IMR-90 (cell line): ENCODE data around the gene STX18. TPM values are rescaled to one million over a fixed set of nuclear protein-coding genes. Genes with fewer than 3 reads are reported as not detected.
A peak's percentile ranks its signal among the peaks of the same experiment; 100 is the strongest.

Experiments used
- ATAC-seq: fragments of 200-7000 bp; cut with Tn5 transposase; 2 replicates; pipeline ENCODE4 v1.9.1; 2020; ENCODE audit warnings: low read depth, mild to moderate bottlenecking, moderate library complexity
- BruUV-seq: library from RNA; stranded (reverse); fragments of 400-500 nt; replicated peaks from 2 replicates; lab custom pipeline; 2021; lab: Mats Ljungman, UMichigan
- CTCF ChIA-PET: fragments of 300-600 bp; formaldehyde crosslinking; extraction: SDS; loops from one replicate; lab custom pipeline; 2021; ENCODE audit warnings: antibody characterized with exemption; lab: Yijun Ruan, JAX
- POLR2A ChIA-PET: fragments of 300-600 bp; sonication (Branson Sonifier 250); formaldehyde crosslinking; loops from one replicate; lab custom pipeline; 2022; ENCODE audit warnings: antibody characterized with exemption; ENCODE audit not compliant: unreplicated experiment; lab: Charles Lee
- DNase-seq: peaks from one replicate; pipeline ENCODE4 v3.0.0; 2013
- H2AFZ ChIP-seq: replicated peaks from 2 replicates; pipeline ENCODE3; 2013; ENCODE audit warnings: low read length, mild to moderate bottlenecking; ENCODE audit not compliant: poor library complexity
- H2AK5ac ChIP-seq: 2 replicates; pipeline ENCODE4 v1.6.1; 2013; ENCODE audit warnings: low read depth, low read length, inconsistent platforms
- H2AK9ac ChIP-seq: replicated peaks from 2 replicates; pipeline ENCODE3; 2013; ENCODE audit warnings: mild to moderate bottlenecking, low read depth, low read length, moderate library complexity; ENCODE audit not compliant: poor library complexity
- H2BK120ac ChIP-seq: 2 replicates; pipeline ENCODE4 v1.6.1; 2013; ENCODE audit warnings: low read depth, low read length, inconsistent platforms
- H2BK15ac ChIP-seq: 3 replicates; pipeline ENCODE4 v1.6.1; 2013; ENCODE audit warnings: low read depth, low read length, inconsistent platforms
- H2BK20ac ChIP-seq: 2 replicates; pipeline ENCODE4 v1.6.1; 2013; ENCODE audit warnings: low read depth, mild to moderate bottlenecking, inconsistent platforms, low read length, moderate library complexity
- H2BK5ac ChIP-seq: 2 replicates; pipeline ENCODE4 v1.6.1; 2013; ENCODE audit warnings: mild to moderate bottlenecking, low read depth, low read length, inconsistent platforms; ENCODE audit not compliant: poor library complexity, severe bottlenecking
- H3K14ac ChIP-seq: replicated peaks from 2 replicates; pipeline ENCODE4 v1.6.1; 2013; ENCODE audit warnings: low read depth, low read length, inconsistent platforms
- H3K18ac ChIP-seq: 2 replicates; pipeline ENCODE4 v1.6.1; 2013; ENCODE audit warnings: low read depth, low read length, control low read depth
- H3K23ac ChIP-seq: 2 replicates; pipeline ENCODE4 v1.6.1; 2013; ENCODE audit warnings: low read depth, low read length, inconsistent platforms
- H3K27ac ChIP-seq: 2 replicates; pipeline ENCODE4 v1.5.1; 2013; ENCODE audit warnings: mild to moderate bottlenecking, control low read depth, low read length; ENCODE audit not compliant: insufficient read depth
- H3K27me3 ChIP-seq: 2 replicates; pipeline ENCODE4 v1.6.1; 2013; ENCODE audit warnings: low read length; ENCODE audit not compliant: control insufficient read depth, insufficient read depth
- H3K36me3 ChIP-seq: 2 replicates; pipeline ENCODE4 v1.6.1; 2013; ENCODE audit warnings: low read length, mixed read lengths; ENCODE audit not compliant: control insufficient read depth, insufficient read depth
- H3K4ac ChIP-seq: 2 replicates; pipeline ENCODE4 v1.6.1; 2013; ENCODE audit warnings: low read depth, low read length, inconsistent platforms
- H3K4me1 ChIP-seq: 2 replicates; pipeline ENCODE4 v1.6.1; 2013; ENCODE audit warnings: low read length, mixed read lengths; ENCODE audit not compliant: control insufficient read depth, insufficient read depth
- H3K4me2 ChIP-seq: 2 replicates; pipeline ENCODE4 v1.6.1; 2013; ENCODE audit warnings: low read depth, mild to moderate bottlenecking, control low read depth, low read length, moderate library complexity
- H3K4me3 ChIP-seq: 2 replicates; pipeline ENCODE4 v1.5.1; 2013; ENCODE audit warnings: low read depth, mild to moderate bottlenecking, control low read depth, low read length, moderate library complexity; ENCODE audit not compliant: insufficient read depth
- H3K56ac ChIP-seq: 2 replicates; pipeline ENCODE4 v1.6.1; 2013; ENCODE audit warnings: low read length, inconsistent platforms; ENCODE audit not compliant: insufficient read depth; ENCODE audit errors: extremely low read depth
- H3K79me1 ChIP-seq, 2 experiments: 2 replicates each; pipeline ENCODE4 v1.6.1; 2013; ENCODE audit warnings: low read length in 2 of 2, inconsistent platforms in 1 of 2, low read depth in 1 of 2
- H3K9ac ChIP-seq: 2 replicates; pipeline ENCODE4 v1.6.1; 2013; ENCODE audit warnings: low read depth, low read length, control low read depth
- H3K9me1 ChIP-seq: 2 replicates; pipeline ENCODE4 v1.6.1; 2013; ENCODE audit warnings: low read length, inconsistent platforms; ENCODE audit not compliant: insufficient read depth
- H3K9me3 ChIP-seq: 2 replicates; pipeline ENCODE4 v1.6.1; 2013; ENCODE audit warnings: low read length; ENCODE audit not compliant: control insufficient read depth, insufficient read depth
- H4K20me1 ChIP-seq: 2 replicates; pipeline ENCODE4 v1.6.1; 2013; ENCODE audit warnings: low read length, inconsistent platforms; ENCODE audit not compliant: insufficient read depth
- H4K5ac ChIP-seq: 2 replicates; pipeline ENCODE4 v1.6.1; 2013; ENCODE audit warnings: mild to moderate bottlenecking, low read depth, low read length, control low read depth
- H4K8ac ChIP-seq, 2 experiments: 2 replicates each; pipeline ENCODE4 v1.6.1; 2013; ENCODE audit warnings: low read depth in 2 of 2, low read length in 2 of 2, control low read depth in 1 of 2, inconsistent platforms in 1 of 2
- H4K91ac ChIP-seq: 2 replicates; pipeline ENCODE4 v1.6.1; 2013; ENCODE audit warnings: low read depth, low read length, inconsistent platforms; ENCODE audit not compliant: insufficient read depth
- BHLHE40 ChIP-seq: fragments of 150-350 bp; IDR thresholded peaks from 2 replicates; pipeline ENCODE4 v1.6.1; 2016; ENCODE audit warnings: mild to moderate bottlenecking, low read depth, low read length
- CEBPB ChIP-seq: IDR thresholded peaks from 2 replicates; pipeline ENCODE4 v1.6.1; 2012; ENCODE audit warnings: low read depth, low read length, improper control_type of control experiment
- CHD1 ChIP-seq: IDR thresholded peaks from 2 replicates; pipeline ENCODE4 v1.6.1; 2012; ENCODE audit warnings: low read depth, low read length, improper control_type of control experiment
- FOS ChIP-seq: fragments of 150-350 bp; IDR thresholded peaks from 2 replicates; pipeline ENCODE4 v1.6.1; 2016; ENCODE audit warnings: low read depth, low read length
- MAFK ChIP-seq: IDR thresholded peaks from 2 replicates; pipeline ENCODE4 v1.6.1; 2012; ENCODE audit warnings: low read depth, low read length, improper control_type of control experiment
- MAZ ChIP-seq: IDR thresholded peaks from 2 replicates; pipeline ENCODE4 v1.6.1; 2012; ENCODE audit warnings: low read depth, mild to moderate bottlenecking, low read length, improper control_type of control experiment, moderate library complexity, borderline replicate concordance
- MXI1 ChIP-seq: IDR thresholded peaks from 2 replicates; pipeline ENCODE4 v1.6.1; 2012; ENCODE audit warnings: low read depth, mild to moderate bottlenecking, low read length, moderate library complexity, borderline replicate concordance
- NFE2L2 ChIP-seq: fragments of 150-350 bp; IDR thresholded peaks from 2 replicates; pipeline ENCODE4 v1.6.1; 2016; ENCODE audit warnings: low read depth, mild to moderate bottlenecking, low read length
- POLR2A ChIP-seq: IDR thresholded peaks from 2 replicates; pipeline ENCODE4 v1.6.1; 2012; ENCODE audit warnings: mild to moderate bottlenecking, low read depth, low read length
- RAD21 ChIP-seq: IDR thresholded peaks from 2 replicates; pipeline ENCODE4 v1.6.1; 2012; ENCODE audit warnings: low read length, improper control_type of control experiment
- RCOR1 ChIP-seq: IDR thresholded peaks from 2 replicates; pipeline ENCODE4 v1.6.1; 2012; ENCODE audit warnings: mild to moderate bottlenecking, low read length, improper control_type of control experiment; ENCODE audit not compliant: insufficient replicate concordance
- RFX5 ChIP-seq: IDR thresholded peaks from 2 replicates; pipeline ENCODE4 v1.8.0; 2012; ENCODE audit warnings: low read depth, mild to moderate bottlenecking, low read length, moderate library complexity
- SMC3 ChIP-seq: fragments of 150-350 bp; IDR thresholded peaks from 2 replicates; pipeline ENCODE4 v1.6.1; 2016; ENCODE audit warnings: low read depth, mild to moderate bottlenecking, antibody characterized with exemption, low read length, moderate library complexity
- WGBS, 2 experiments: methylation state at CpG; one replicate each; pipeline versions ENCODE4 v1.1.5 to v1.1.7; 2013; ENCODE audit warnings: missing lambda C conversion rate in 2 of 2; ENCODE audit not compliant: insufficient read length in 1 of 2; ENCODE audit errors: extremely low coverage in 2 of 2; 5-methylcytosine and 5-hydroxymethylcytosine counted together
- dilution Hi-C: fragments of 300-500 bp; cut with HindIII; formaldehyde crosslinking; loops from one replicate; pipeline ENCODE4 v1.14.3; 2018; ENCODE audit warnings: low sequenced_read_pairs; ENCODE audit not compliant: unreplicated experiment
- in situ Hi-C: fragments of 300-500 bp; cut with MboI; formaldehyde crosslinking; loops from 3 replicates; pipeline ENCODE4 v1.14.3; 2019; ENCODE audit warnings: low sequenced_read_pairs, inconsistent platforms, mixed read lengths
- intact Hi-C: fragments of 100-400 bp; cut with micrococcal nuclease; formaldehyde crosslinking; loops from 2 replicates; pipeline ENCODE4 v1.10.0; 2022
- polyA plus RNA-seq, 3 experiments: library from polyadenylated mRNA; depleted of rRNA; stranded (reverse); fragments of >200 nt; gene quantifications; 2 replicates each; pipeline ENCODE4 v1.2.3, GENCODE V29; 2012; ENCODE audit warnings: low replicate concordance in 1 of 3
- total RNA-seq: library from RNA; depleted of rRNA; stranded (reverse); fragments of >200 nt; gene quantifications from 2 replicates; pipeline ENCODE4 v1.2.3, GENCODE V29; 2012
- TF ChIP-seq, protein P1 (sequence below): conservative IDR thresholded peaks from 2 replicates; pipeline ENCODE4 v1.5.1; 2012; ENCODE audit warnings: mild to moderate bottlenecking, low read depth, low read length, improper control_type of control experiment
- TF ChIP-seq, protein P2 (sequence below): fragments of 150-350 bp; IDR thresholded peaks from 2 replicates; pipeline ENCODE4 v1.6.1; 2016; ENCODE audit warnings: low read depth, mild to moderate bottlenecking, low read length, moderate library complexity, borderline replicate concordance
- TF ChIP-seq, protein P3 (sequence below): fragments of 150-350 bp; IDR thresholded peaks from 2 replicates; pipeline ENCODE4 v1.6.1; 2017; ENCODE audit warnings: mild to moderate bottlenecking, antibody characterized with exemption, low read length, low read depth

The STX18 gene
- total and polyA plus RNA-seq, 2 of the 4 experiments (the other 2 are of a cell fraction), result 20.1 to 23.4 TPM

DNA sequence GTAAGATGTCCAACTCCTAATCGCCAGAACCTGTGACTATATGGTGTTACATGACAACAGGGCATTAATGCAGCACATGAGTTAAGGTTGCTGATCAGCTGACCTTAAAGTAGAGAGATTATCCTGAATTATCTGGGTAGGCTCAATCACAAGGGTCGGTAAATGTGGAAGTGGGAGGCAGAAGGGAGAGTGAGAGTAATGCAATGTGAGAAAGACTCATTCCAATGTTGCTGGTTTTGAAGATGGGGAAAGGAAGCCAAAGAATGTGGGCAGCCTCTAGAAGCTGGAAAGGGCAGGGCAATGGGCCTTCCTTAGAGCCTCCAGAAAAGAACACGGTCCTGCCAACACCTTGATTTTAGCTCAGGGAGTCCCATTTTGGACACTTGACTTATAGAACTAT, 67.4 kb downstream of the STX18 start:
- no peak overlapping the region for H3K56ac ChIP-seq
- no peak overlapping the region for H2BK20ac ChIP-seq
- WGBS, 2 experiments, result 100% methylated on average over 1 of the region's 3 CpGs; no CpG with 5 or more reads in 1 of the 2 experiments
- no peak for ATAC-seq
- H2AK5ac ChIP-seq, result no peak overlapping the region
- no peak overlapping the region for H4K8ac ChIP-seq
- no peak overlapping the region for H3K9ac ChIP-seq
- TF ChIP-seq, protein P1, sequence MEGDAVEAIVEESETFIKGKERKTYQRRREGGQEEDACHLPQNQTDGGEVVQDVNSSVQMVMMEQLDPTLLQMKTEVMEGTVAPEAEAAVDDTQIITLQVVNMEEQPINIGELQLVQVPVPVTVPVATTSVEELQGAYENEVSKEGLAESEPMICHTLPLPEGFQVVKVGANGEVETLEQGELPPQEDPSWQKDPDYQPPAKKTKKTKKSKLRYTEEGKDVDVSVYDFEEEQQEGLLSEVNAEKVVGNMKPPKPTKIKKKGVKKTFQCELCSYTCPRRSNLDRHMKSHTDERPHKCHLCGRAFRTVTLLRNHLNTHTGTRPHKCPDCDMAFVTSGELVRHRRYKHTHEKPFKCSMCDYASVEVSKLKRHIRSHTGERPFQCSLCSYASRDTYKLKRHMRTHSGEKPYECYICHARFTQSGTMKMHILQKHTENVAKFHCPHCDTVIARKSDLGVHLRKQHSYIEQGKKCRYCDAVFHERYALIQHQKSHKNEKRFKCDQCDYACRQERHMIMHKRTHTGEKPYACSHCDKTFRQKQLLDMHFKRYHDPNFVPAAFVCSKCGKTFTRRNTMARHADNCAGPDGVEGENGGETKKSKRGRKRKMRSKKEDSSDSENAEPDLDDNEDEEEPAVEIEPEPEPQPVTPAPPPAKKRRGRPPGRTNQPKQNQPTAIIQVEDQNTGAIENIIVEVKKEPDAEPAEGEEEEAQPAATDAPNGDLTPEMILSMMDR, result no peak
- TF ChIP-seq SMC3 (no peak), CHD1 (no peak), MXI1 (no peak), NFE2L2 (no peak), RAD21 (no peak), RCOR1 (no peak), MAFK (no peak), CEBPB (no peak), BHLHE40 (no peak), RFX5 (no peak), FOS (no peak), MAZ (no peak), POLR2A (no peak)
- TF ChIP-seq, protein P2, sequence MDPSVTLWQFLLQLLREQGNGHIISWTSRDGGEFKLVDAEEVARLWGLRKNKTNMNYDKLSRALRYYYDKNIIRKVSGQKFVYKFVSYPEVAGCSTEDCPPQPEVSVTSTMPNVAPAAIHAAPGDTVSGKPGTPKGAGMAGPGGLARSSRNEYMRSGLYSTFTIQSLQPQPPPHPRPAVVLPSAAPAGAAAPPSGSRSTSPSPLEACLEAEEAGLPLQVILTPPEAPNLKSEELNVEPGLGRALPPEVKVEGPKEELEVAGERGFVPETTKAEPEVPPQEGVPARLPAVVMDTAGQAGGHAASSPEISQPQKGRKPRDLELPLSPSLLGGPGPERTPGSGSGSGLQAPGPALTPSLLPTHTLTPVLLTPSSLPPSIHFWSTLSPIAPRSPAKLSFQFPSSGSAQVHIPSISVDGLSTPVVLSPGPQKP, result no peak
- TF ChIP-seq, protein P3, sequence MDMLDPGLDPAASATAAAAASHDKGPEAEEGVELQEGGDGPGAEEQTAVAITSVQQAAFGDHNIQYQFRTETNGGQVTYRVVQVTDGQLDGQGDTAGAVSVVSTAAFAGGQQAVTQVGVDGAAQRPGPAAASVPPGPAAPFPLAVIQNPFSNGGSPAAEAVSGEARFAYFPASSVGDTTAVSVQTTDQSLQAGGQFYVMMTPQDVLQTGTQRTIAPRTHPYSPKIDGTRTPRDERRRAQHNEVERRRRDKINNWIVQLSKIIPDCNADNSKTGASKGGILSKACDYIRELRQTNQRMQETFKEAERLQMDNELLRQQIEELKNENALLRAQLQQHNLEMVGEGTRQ, result no peak
- no peaks in the 10 kb centered on the region for H3K27me3 ChIP-seq
- H3K4me2 ChIP-seq, result no peak overlapping the region
- no peak overlapping the region for H3K4ac ChIP-seq
- no peak overlapping the region for H2BK15ac ChIP-seq
- no peak for DNase-seq
- H2AK9ac ChIP-seq, result no peak overlapping the region
- H2AFZ ChIP-seq, result no peak overlapping the region
- no TSS peak for BruUV-seq
- ChIA-PET POLR2A (no interaction called here), CTCF (no interaction called here)
- in situ Hi-C loops, result no loop called here
- no peak overlapping the region for H3K18ac ChIP-seq
- H4K91ac ChIP-seq, result no peak overlapping the region
- peaks cover 17% of the 10 kb centered on the region for H3K9me1 ChIP-seq
- no peak overlapping the region for H2BK120ac ChIP-seq
- no peak overlapping the region for H3K23ac ChIP-seq
- peaks cover 38 to 63% of the 10 kb centered on the region in 2 experiments for H3K79me1 ChIP-seq
- H3K27ac ChIP-seq, result no peak overlapping the region
- H3K36me3 ChIP-seq, result peaks cover 10% of the 10 kb centered on the region
- H3K4me1 ChIP-seq, result peaks cover 15% of the 10 kb centered on the region
- peak overlapping the region; percentile 27; the same call in 1 of the 2 replicates for H3K14ac ChIP-seq
- no peaks in the 10 kb centered on the region for H3K9me3 ChIP-seq
- H3K4me3 ChIP-seq, result no peak overlapping the region
- no peak overlapping the region for H2BK5ac ChIP-seq
- peaks cover 23% of the 10 kb centered on the region for H4K20me1 ChIP-seq
- H4K5ac ChIP-seq, result no peak overlapping the region
- dilution Hi-C loops, result no loop called here
- intact Hi-C loops, result no loop called here
